H1 (cell line): ENCODE data around the gene FBN1. TPM values are rescaled to one million over a fixed set of nuclear protein-coding genes. Genes with fewer than 3 reads are reported as not detected.

Experiments
- CTCF ChIA-PET: fragments of 300-600 bp; sonication (Branson Sonifier 250); formaldehyde crosslinking; loops from one replicate; lab custom pipeline; 2021; ENCODE audit not compliant: partially characterized antibody; lab: Charles Lee
- POLR2A ChIA-PET: fragments of 300-600 bp; sonication (Branson Sonifier 250); formaldehyde crosslinking; loops from one replicate; lab custom pipeline; 2021; ENCODE audit warnings: inconsistent platforms; ENCODE audit not compliant: partially characterized antibody; lab: Charles Lee
- DNase-seq, 2 experiments: peaks; one replicate each; pipeline versions ENCODE4 v3.0.0 to v3.0.0-alpha.2; 2010 to 2022; ENCODE audit warnings: low spot score in 2 of 2, low read depth in 1 of 2, mixed read lengths in 1 of 2
- FAIRE-seq: peaks from 2 replicates; lab custom pipeline; 2011; peaks lifted over from hg19 to GRCh38; lab: Jason Lieb, UNC
- H2AFZ ChIP-seq: 2 replicates; pipeline ENCODE4 v1.8.1; 2012; ENCODE audit warnings: low read length, inconsistent platforms
- H2AK5ac ChIP-seq: 2 replicates; pipeline ENCODE4 v1.6.1; 2013; ENCODE audit warnings: low read depth, low read length
- H2BK120ac ChIP-seq: replicated peaks from 2 replicates; pipeline ENCODE3; 2013; ENCODE audit warnings: low read depth, low read length, inconsistent platforms
- H2BK12ac ChIP-seq: 2 replicates; pipeline ENCODE4 v1.6.1; 2013; ENCODE audit warnings: low read depth, low read length
- H2BK15ac ChIP-seq: 2 replicates; pipeline ENCODE4 v1.6.1; 2013; ENCODE audit warnings: low read length
- H2BK20ac ChIP-seq: 2 replicates; pipeline ENCODE4 v1.6.1; 2013; ENCODE audit warnings: low read length
- H2BK5ac ChIP-seq: 2 replicates; pipeline ENCODE4 v1.6.1; 2013; ENCODE audit warnings: low read depth, low read length
- H3K14ac ChIP-seq: 2 replicates; pipeline ENCODE4 v1.6.1; 2013; ENCODE audit warnings: inconsistent platforms; ENCODE audit not compliant: insufficient read length
- H3K18ac ChIP-seq: 2 replicates; pipeline ENCODE4 v1.6.1; 2013; ENCODE audit warnings: low read length; ENCODE audit errors: extremely low read depth
- H3K23ac ChIP-seq: 2 replicates; pipeline ENCODE4 v1.6.1; 2013; ENCODE audit warnings: inconsistent platforms; ENCODE audit not compliant: insufficient read length
- H3K23me2 ChIP-seq: 2 replicates; pipeline ENCODE4 v1.6.1; 2013; ENCODE audit warnings: low read depth, low read length
- H3K27ac ChIP-seq: 2 replicates; pipeline ENCODE4 v1.6.1; 2011; ENCODE audit warnings: low read depth, low read length, inconsistent platforms
- H3K27me3 ChIP-seq, 4 experiments: replicated peaks in 1 of 4; 1 replicate in 1 of 4; 2 replicates in 3 of 4; pipeline versions ENCODE4 v1.6.1 to v1.8.1; 2011 to 2013; ENCODE audit warnings: low read length in 3 of 4, mild to moderate bottlenecking in 3 of 4, inconsistent platforms in 2 of 4, mixed read lengths in 2 of 4, moderate library complexity in 1 of 4; ENCODE audit not compliant: control insufficient read depth in 3 of 4, insufficient read depth in 3 of 4; ENCODE audit errors: extremely low read depth in 1 of 4
- H3K36me3 ChIP-seq, 4 experiments: 2 replicates each; pipeline versions ENCODE4 v1.6.1 to v1.8.1; 2011 to 2013; ENCODE audit warnings: mild to moderate bottlenecking in 4 of 4, low read length in 3 of 4, moderate library complexity in 2 of 4, control low read depth in 1 of 4, inconsistent platforms in 1 of 4; ENCODE audit not compliant: insufficient read depth in 4 of 4, control insufficient read depth in 2 of 4
- H3K4ac ChIP-seq: replicated peaks from 2 replicates; pipeline ENCODE3; 2013; ENCODE audit warnings: low read length, low read depth, mixed read lengths, inconsistent platforms; ENCODE audit not compliant: insufficient read length
- H3K4me1 ChIP-seq, 4 experiments: replicated peaks in 1 of 4; 1 replicate in 1 of 4; 2 replicates in 3 of 4; pipeline versions ENCODE4 v1.6.1 to v1.8.1; 2011 to 2013; ENCODE audit warnings: low read length in 3 of 4, inconsistent platforms in 2 of 4, mixed read lengths in 1 of 4; ENCODE audit not compliant: insufficient read depth in 4 of 4, control insufficient read depth in 3 of 4
- H3K4me2 ChIP-seq, 2 experiments: 2 replicates each; pipeline versions ENCODE4 v1.6.1 to v1.8.1; 2011 to 2013; ENCODE audit warnings: low read depth in 2 of 2, low read length in 2 of 2, control low read depth in 1 of 2, inconsistent platforms in 1 of 2, mild to moderate bottlenecking in 1 of 2; ENCODE audit not compliant: insufficient read depth in 1 of 2
- H3K4me3 ChIP-seq, 4 experiments: fragments of 200-600, 300-600 bp in 1 of 4; sonication (generic), shearing (Covaris generic), sonication (Bioruptor Twin) in 1 of 4; 2 replicates each; pipeline versions ENCODE4 v1.5.1 to v1.8.1; 2011 to 2016; ENCODE audit warnings: low read length in 4 of 4, low read depth in 3 of 4, control low read depth in 2 of 4, inconsistent platforms in 2 of 4, mild to moderate bottlenecking in 2 of 4, mixed read lengths in 1 of 4, moderate library complexity in 1 of 4; ENCODE audit not compliant: insufficient read depth in 2 of 4; ENCODE audit errors: extremely low read depth in 1 of 4
- H3K56ac ChIP-seq: replicated peaks from 2 replicates; pipeline ENCODE3; 2013; ENCODE audit warnings: low read depth, mild to moderate bottlenecking, mixed read lengths, low read length, inconsistent platforms; ENCODE audit not compliant: insufficient read length
- H3K79me1 ChIP-seq: 2 replicates; pipeline ENCODE4 v1.6.1; 2013; ENCODE audit warnings: low read depth, low read length, control low read depth
- H3K79me2 ChIP-seq, 2 experiments: 2 replicates each; pipeline versions ENCODE4 v1.6.1 to v1.8.1; 2012 to 2013; ENCODE audit warnings: low read length in 2 of 2, mild to moderate bottlenecking in 2 of 2, inconsistent platforms in 1 of 2; ENCODE audit not compliant: insufficient read depth in 2 of 2, control insufficient read depth in 1 of 2
- H3K9ac ChIP-seq, 4 experiments: replicated peaks in 1 of 4; 1 replicate in 1 of 4; 2 replicates in 3 of 4; pipeline versions ENCODE4 v1.6.1 to v1.8.1; 2011 to 2013; ENCODE audit warnings: low read depth in 3 of 4, low read length in 3 of 4, control low read depth in 2 of 4, mild to moderate bottlenecking in 2 of 4, moderate library complexity in 2 of 4, inconsistent platforms in 1 of 4; ENCODE audit errors: extremely low read depth in 1 of 4
- H3K9me3 ChIP-seq, 2 experiments: 2 replicates each; pipeline versions ENCODE4 v1.6.1 to v1.8.1; 2012 to 2013; ENCODE audit warnings: mild to moderate bottlenecking in 2 of 2, moderate library complexity in 2 of 2, control low read depth in 1 of 2, inconsistent platforms in 1 of 2, low read depth in 1 of 2, low read length in 1 of 2, mixed read lengths in 1 of 2; ENCODE audit not compliant: insufficient read depth in 2 of 2
- H4K20me1 ChIP-seq, 2 experiments: replicated peaks in 1 of 2; 2 replicates each; pipeline versions ENCODE3 to v1.8.1; 2011 to 2013; ENCODE audit warnings: inconsistent platforms in 2 of 2, low read length in 2 of 2, mild to moderate bottlenecking in 1 of 2; ENCODE audit not compliant: insufficient read depth in 2 of 2, control insufficient read depth in 1 of 2
- H4K5ac ChIP-seq: 2 replicates; pipeline ENCODE4 v1.6.1; 2013; ENCODE audit warnings: low read length, low read depth, mixed read lengths, inconsistent platforms; ENCODE audit not compliant: insufficient read length
- H4K8ac ChIP-seq: 2 replicates; pipeline ENCODE4 v1.8.0; 2013; ENCODE audit warnings: mild to moderate bottlenecking, moderate library complexity, low read length, inconsistent platforms; ENCODE audit not compliant: insufficient read depth; ENCODE audit errors: extremely low read depth
- H4K91ac ChIP-seq: replicated peaks from 2 replicates; pipeline ENCODE3; 2013; ENCODE audit warnings: low read length, mixed read lengths, inconsistent platforms; ENCODE audit not compliant: insufficient read length
- BCL11A ChIP-seq, 2 experiments: IDR thresholded peaks; one replicate each; pipeline ENCODE4 v1.6.1; 2011; ENCODE audit warnings: low read depth in 2 of 2, low read length in 2 of 2, mild to moderate bottlenecking in 2 of 2
- CTBP2 ChIP-seq: IDR thresholded peaks from 2 replicates; pipeline ENCODE4 v1.7.0; 2011; ENCODE audit warnings: borderline replicate concordance, mild to moderate bottlenecking, moderate library complexity, mixed read lengths, low read length; ENCODE audit not compliant: insufficient read depth, insufficient read length
- FOSL1 ChIP-seq: IDR thresholded peaks from 2 replicates; pipeline ENCODE4 v1.6.1; 2011; ENCODE audit warnings: mild to moderate bottlenecking, low read depth, low read length, moderate library complexity; ENCODE audit not compliant: insufficient read depth
- GABPA ChIP-seq: IDR thresholded peaks from 2 replicates; pipeline ENCODE4 v1.6.1; 2011; ENCODE audit warnings: mild to moderate bottlenecking, low read length, moderate library complexity, borderline replicate concordance; ENCODE audit not compliant: insufficient read depth
- MAX ChIP-seq: IDR thresholded peaks from 2 replicates; pipeline ENCODE4 v1.6.1; 2012; ENCODE audit warnings: inconsistent platforms
- NANOG ChIP-seq: IDR thresholded peaks from 2 replicates; pipeline ENCODE4 v1.6.1; 2011; ENCODE audit warnings: low read length, low read depth, mild to moderate bottlenecking, inconsistent platforms; ENCODE audit not compliant: insufficient read depth, poor library complexity, severe bottlenecking
- RFX5 ChIP-seq: IDR thresholded peaks from 2 replicates; pipeline ENCODE4 v1.6.1; 2011; ENCODE audit warnings: low read depth, low read length, improper control_type of control experiment, borderline replicate concordance
- SRF ChIP-seq: IDR thresholded peaks from 2 replicates; pipeline ENCODE4 v1.6.1; 2011; ENCODE audit warnings: mild to moderate bottlenecking, low read depth, low read length, moderate library complexity
- TBP ChIP-seq: IDR thresholded peaks from 2 replicates; pipeline ENCODE4 v1.6.1; 2011; ENCODE audit warnings: low read depth, low read length, improper control_type of control experiment
- TCF12 ChIP-seq: IDR thresholded peaks from 2 replicates; pipeline ENCODE4 v1.6.1; 2011; ENCODE audit warnings: low read depth, mild to moderate bottlenecking, low read length
- ZNF274 ChIP-seq: IDR thresholded peaks from 2 replicates; pipeline ENCODE4 v1.7.0; 2012; ENCODE audit warnings: low read length, borderline replicate concordance; ENCODE audit errors: extremely low read depth
- WGBS, 2 experiments: shearing (Covaris generic) in 1 of 2; methylation state at CpG; one replicate each; pipeline versions ENCODE4 v1.1.6 to v1.1.7; 2013 to 2015; ENCODE audit warnings: low lambda C conversion rate in 2 of 2, mixed read lengths in 2 of 2, inconsistent platforms in 1 of 2, low coverage in 1 of 2, missing lambda C conversion rate in 1 of 2; ENCODE audit not compliant: insufficient replicate concordance in 2 of 2, insufficient coverage in 1 of 2, insufficient read length in 1 of 2; ENCODE audit errors: extremely low coverage in 1 of 2, missing lambda C conversion rate in 1 of 2; 5-methylcytosine and 5-hydroxymethylcytosine counted together
- polyA plus RNA-seq, 7 experiments: library from polyadenylated mRNA; depleted of rRNA in 3 of 7; stranded (reverse) in 5 of 7; unstranded in 2 of 7; fragments of >200 nt in 5 of 7; fragments of 200-250 nt in 2 of 7; gene quantifications; 1 replicate in 5 of 7; 2 replicates in 1 of 7; 4 replicates in 1 of 7; pipeline versions ENCODE4 v1.2.1 to v1.2.3, GENCODE V29; 2011 to 2013; ENCODE audit warnings: missing spikeins in 2 of 7, mixed read lengths in 2 of 7
- total RNA-seq: library from RNA; stranded (reverse); fragmentation: NEBNext Ultra II Directional; extraction: Animal tissue kit (Norgen Biotek cat#: 25700); gene quantifications from 2 replicates; pipeline ENCODE4 v1.2.1, GENCODE V29; 2021

FBN1 gene
- total and polyA plus RNA-seq, 2 of the 8 experiments (the other 6 are each of a cell fraction or from before 2014, with no cell fraction given): 3.0 to 4.0 TPM

- H3K14ac ChIP-seq: no peak overlapping the region
- H3K4ac ChIP-seq: no peak overlapping the region
- no peak overlapping the region for H3K4me2 ChIP-seq
- H3K4me3 ChIP-seq: no peak overlapping the region
- TF ChIP-seq NANOG (no peak), GABPA (no peak), CTBP2 (no peak), TCF12 (no peak), RFX5 (no peak), SRF (no peak), MAX (no peak), ZNF274 (no peak), FOSL1 (no peak), TBP (no peak), BCL11A (IDR thresholded peaks at IDR 0.05; ENCODE audit: low read depth in 2 of 2, low read length in 2 of 2) (no peak)
- H4K20me1 ChIP-seq: no peaks in the 10 kb centered on the region
- H2BK5ac ChIP-seq: no peak overlapping the region
- ChIA-PET POLR2A (no interaction called here), CTCF (no interaction called here)
- H3K27ac ChIP-seq: no peak overlapping the region
- H3K23me2 ChIP-seq: no peaks in the 10 kb centered on the region
- no peaks in the 10 kb centered on the region for H3K79me2 ChIP-seq
- no peak overlapping the region for H4K8ac ChIP-seq
- DNase-seq (no peak), FAIRE-seq (no peak)
- no peak overlapping the region for H2BK120ac ChIP-seq
- no peaks in the 10 kb centered on the region for H3K4me1 ChIP-seq
- no peak overlapping the region for H3K56ac ChIP-seq
- no peak overlapping the region for H3K9ac ChIP-seq
- H2AFZ ChIP-seq: no peak overlapping the region
- H3K79me1 ChIP-seq: no peaks in the 10 kb centered on the region
- H3K18ac ChIP-seq: no peak overlapping the region
- H2AK5ac ChIP-seq: no peak overlapping the region
- H3K36me3 ChIP-seq: no peaks in the 10 kb centered on the region; a peak in 1 of 8 replicates
- no peak overlapping the region for H2BK15ac ChIP-seq
- no peak overlapping the region for H2BK20ac ChIP-seq
- no peaks in the 10 kb centered on the region for H3K9me3 ChIP-seq
- no peak overlapping the region for H4K91ac ChIP-seq
- H3K27me3 ChIP-seq: no peaks in the 10 kb centered on the region
- H4K5ac ChIP-seq: no peak overlapping the region
- no peak overlapping the region for H2BK12ac ChIP-seq
- WGBS, 2 experiments: 90% methylated on average over 2 of the region's 2 CpGs; no CpG with 5 or more reads in 1 of the 2 experiments
- H3K23ac ChIP-seq: no peak overlapping the region
Measured at GRCh38 chr15:48544778-48545177, 100.7 kb downstream of the FBN1 start.
